ENCODE results near the gene SP110.
A peak's percentile ranks its signal among the peaks of the same experiment; 100 is the strongest.
"Not testable (repeated sequence)": the region's sequence is repeated elsewhere in the genome, so short reads cannot be mapped to it uniquely, and the experiment has no call there.

SP110 gene

GRCh38 chr2:230219419-230220331 is at the start of gene SP110:
SP110 (minus strand) TSS chr2:230219984; CDS start chr2:230216927, 3,057 bp downstream.
- peak; percentile 86 for DNase-seq (ENCODE audit: low spot score)

GRCh38 chr2:230268606-230269243 is 48.9 kb upstream of the SP110 start:
- DNase-seq (ENCODE audit: low spot score) = no peak

- no peak for DNase-seq (ENCODE audit: low spot score)
These were observed 47.8 kb upstream of the SP110 start for GRCh38 chr2:230267556-230267955.

GRCh38 chr2:230267059-230267458 is 47.3 kb upstream of the SP110 start:
- no peak for DNase-seq (ENCODE audit: low spot score)

GRCh38 chr2:230266638-230267037 is 46.9 kb upstream of the SP110 start:
- DNase-seq (ENCODE audit: low spot score) = no peak

GRCh38 chr2:230264945-230265344 is 45.2 kb upstream of the SP110 start:
- DNase-seq (ENCODE audit: low spot score) = not testable (repeated sequence)

GRCh38 chr2:230262246-230262645 is 42.5 kb upstream of the SP110 start:
- DNase-seq (ENCODE audit: low spot score) = no peak

- no peak for DNase-seq (ENCODE audit: low spot score)
These were observed 38.7 kb upstream of the SP110 start for GRCh38 chr2:230258483-230258882.

- no peak for DNase-seq (ENCODE audit: low spot score)
These were observed 37.0 kb upstream of the SP110 start for GRCh38 chr2:230256733-230257332.

GRCh38 chr2:230254152-230254881 is 34.5 kb upstream of the SP110 start:
- DNase-seq (ENCODE audit: low spot score) = no peak

- DNase-seq (ENCODE audit: low spot score) = no peak
These were observed 30.4 kb upstream of the SP110 start for GRCh38 chr2:230250231-230250630.

GRCh38 chr2:230246206-230246605 is 26.4 kb upstream of the SP110 start:
- no peak for DNase-seq (ENCODE audit: low spot score)

GRCh38 chr2:230244211-230244610 is 24.4 kb upstream of the SP110 start:
- DNase-seq (ENCODE audit: low spot score) = no peak

GRCh38 chr2:230234845-230235244 is 15.1 kb upstream of the SP110 start:
- DNase-seq (ENCODE audit: low spot score) = no peak

- no peak for DNase-seq (ENCODE audit: low spot score)
These were observed 14.4 kb upstream of the SP110 start for GRCh38 chr2:230234122-230234722.

GRCh38 chr2:230231251-230231650 is 11.5 kb upstream of the SP110 start:
- DNase-seq (ENCODE audit: low spot score) = no peak

GRCh38 chr2:230230496-230231200 is 10.9 kb upstream of the SP110 start:
- no peak for DNase-seq (ENCODE audit: low spot score)

- no peak for DNase-seq (ENCODE audit: low spot score)
These were observed 10.3 kb upstream of the SP110 start for GRCh38 chr2:230230087-230230486.

GRCh38 chr2:230227216-230227615 is 7.4 kb upstream of the SP110 start:
- no peak for DNase-seq (ENCODE audit: low spot score)

- no peak for DNase-seq (ENCODE audit: low spot score)
These were observed 6.3 kb upstream of the SP110 start for GRCh38 chr2:230226051-230226551.

GRCh38 chr2:230225486-230225885 is 5.7 kb upstream of the SP110 start, which contains the start of gene SP140:
SP140 (plus strand) TSS chr2:230225736; CDS start chr2:230225845, 109 bp downstream.
- DNase-seq (ENCODE audit: low spot score) = no peak
